ENCODE data around the gene GUK1. TPM values are rescaled to one million over a fixed set of nuclear protein-coding genes. Genes with fewer than 3 reads are reported as not detected.

Gene GUK1
- total and polyA plus RNA-seq, 4 experiments from 2014 or later = 179 to 488 (median 283) TPM

DNA sequence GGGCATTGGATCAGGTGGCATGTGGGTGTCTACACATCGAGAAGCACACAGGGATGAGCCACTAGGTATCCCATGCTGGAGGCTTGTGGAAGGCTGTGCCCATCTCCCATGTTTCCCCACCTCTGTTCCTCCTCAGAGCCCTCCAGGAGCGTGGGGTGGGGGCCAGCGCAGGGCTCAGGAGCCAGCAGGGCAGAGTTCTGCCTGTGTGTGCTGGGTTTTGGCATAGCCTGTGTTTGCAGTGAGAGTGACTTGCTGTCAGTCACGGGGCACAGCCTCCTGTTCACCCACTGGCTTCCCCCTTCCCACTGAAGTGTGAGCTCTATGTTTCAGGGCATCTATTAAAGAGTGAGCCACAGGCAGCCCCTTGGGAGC lies 35.9 kb downstream of the GUK1 start:
- H3K9me3 Mint-ChIP-seq = no peaks in the 10 kb centered on the region
- ChIA-PET CTCF (ENCODE audit: partially characterized antibody) (interaction anchor here (1.3 to 2.5 kb wide), 2 partner anchors 10 to 324 kb away, joined by 3 to 17 read pairs; partner anchors contain the start of gene IBA57), POLR2A (ENCODE audit: partially characterized antibody) (interaction anchor here (1.5 to 4.9 kb wide), 2 partner anchors 11 to 37 kb away, joined by 5 to 26 read pairs; partner anchors contain the start of gene IBA57)
- Histone ChIP-seq H3K27ac (ENCODE audit: low read depth, low read length) (no peak overlapping the region), H3K27me3 (ENCODE audit: insufficient read depth, low read length) (no peaks in the 10 kb centered on the region), H3K9me3 (ENCODE audit: control insufficient read depth in 1 of 2, low read length in 2 of 2) (no peaks in the 10 kb centered on the region), H3K36me3 (ENCODE audit: insufficient read depth, low read length) (peaks cover 3% of the 10 kb centered on the region), H3K4me3 (ENCODE audit: low read length in 2 of 2) (no peak overlapping the region), H3K4me1 (ENCODE audit: insufficient read depth, low read length) (no peaks in the 10 kb centered on the region)
- H3K27me3 Mint-ChIP-seq = no peaks in the 10 kb centered on the region
- H3K36me3 Mint-ChIP-seq = peaks cover 6 to 8% of the 10 kb centered on the region in 2 donors
- peak overlapping the region in 1 of 7 donors; percentile 60 for H3K27ac Mint-ChIP-seq
- no peak overlapping the region for H3K4me3 Mint-ChIP-seq
- intact Hi-C loops (cut with micrococcal nuclease) = no loop called here
- no peak for DNase-seq
- peaks cover 4 to 12% (median 10%) of the 10 kb centered on the region in 4 donors for H3K4me1 Mint-ChIP-seq

DNA sequence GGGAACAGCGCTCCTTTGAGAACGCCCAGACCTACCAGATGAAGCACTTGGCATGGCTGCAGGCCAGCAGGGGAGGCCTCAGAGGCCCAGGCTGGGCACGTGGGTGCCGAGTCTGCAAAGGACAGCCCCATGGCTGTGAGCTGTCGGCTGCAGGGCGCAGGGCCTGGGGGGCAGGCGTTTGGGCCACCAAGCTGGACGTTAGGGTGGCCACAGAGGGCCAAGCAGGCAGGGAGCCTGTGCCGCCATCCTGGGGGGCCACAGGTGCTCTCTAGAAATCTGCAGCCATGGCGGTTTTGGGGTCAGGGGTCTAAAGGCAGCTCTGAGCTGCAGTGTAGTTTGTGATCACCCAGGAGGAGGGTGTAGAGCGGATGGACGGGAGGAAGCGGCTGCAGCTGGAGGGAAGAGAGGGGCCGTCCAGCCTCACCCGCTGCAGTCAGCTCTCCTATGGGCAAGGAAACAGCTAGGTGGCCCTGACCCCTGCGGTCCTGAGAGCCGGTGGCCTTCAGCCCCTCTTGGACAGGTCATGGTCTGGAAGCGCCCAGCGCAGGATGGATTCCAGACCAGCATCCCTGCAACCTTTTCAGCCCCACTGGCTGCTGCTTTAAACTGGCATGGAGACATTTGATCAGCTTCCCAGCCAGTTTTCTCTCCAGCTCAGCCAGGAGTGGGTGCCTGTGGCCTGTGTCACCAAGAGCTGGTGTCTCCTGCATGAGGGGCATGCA lies 36.5 kb downstream of the GUK1 start:
- Histone ChIP-seq H3K4me3 (ENCODE audit: low read length in 2 of 2) (no peak overlapping the region), H3K9me3 (ENCODE audit: control insufficient read depth in 1 of 2, low read length in 2 of 2) (no peaks in the 10 kb centered on the region), H3K27me3 (ENCODE audit: insufficient read depth, low read length) (no peaks in the 10 kb centered on the region), H3K4me1 (ENCODE audit: insufficient read depth, low read length) (no peaks in the 10 kb centered on the region), H3K27ac (ENCODE audit: low read depth, low read length) (no peak overlapping the region), H3K36me3 (ENCODE audit: insufficient read depth, low read length) (peaks cover 3% of the 10 kb centered on the region)
- ChIA-PET CTCF (ENCODE audit: partially characterized antibody) (interaction anchor here (0.7 to 2.5 kb wide), 3 partner anchors 10 to 323 kb away, joined by 3 to 17 read pairs (median 4); partner anchors contain the start of gene IBA57), POLR2A (ENCODE audit: partially characterized antibody) (interaction anchor here (0.9 to 4.9 kb wide), 3 partner anchors 11 to 37 kb away, joined by 3 to 26 read pairs (median 5); partner anchors contain the start of gene IBA57)
- Mint-ChIP-seq H3K27ac (peak overlapping the region in 1 of 7 donors; percentile 60), H3K9me3 (no peaks in the 10 kb centered on the region), H3K4me1 (peaks cover 4 to 12% (median 8%) of the 10 kb centered on the region in 4 donors), H3K27me3 (no peaks in the 10 kb centered on the region), H3K36me3 (peaks cover 6 to 8% of the 10 kb centered on the region in 2 donors), H3K4me3 (no peak overlapping the region)
- intact Hi-C loops (cut with micrococcal nuclease) = no loop called here
- DNase-seq = no peak

DNA sequence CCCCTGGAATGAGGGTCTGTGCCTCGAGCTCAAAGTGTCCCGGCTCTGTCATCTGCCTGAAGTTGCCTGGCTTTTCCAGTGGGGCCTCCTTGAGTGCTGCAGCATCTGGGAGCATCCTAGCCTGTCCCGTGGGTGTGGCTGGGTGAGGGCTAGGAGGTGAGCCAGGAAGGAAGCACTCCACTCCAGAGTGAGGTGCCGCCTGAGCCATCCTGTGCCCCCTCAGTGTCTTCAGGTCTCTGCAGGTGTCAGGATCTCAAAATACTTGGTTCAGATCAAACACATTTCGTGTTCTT lies 37.0 kb downstream of the GUK1 start:
- Histone ChIP-seq H3K4me3 (ENCODE audit: low read length in 2 of 2) (no peak overlapping the region), H3K27ac (ENCODE audit: low read depth, low read length) (no peak overlapping the region), H3K4me1 (ENCODE audit: insufficient read depth, low read length) (no peaks in the 10 kb centered on the region), H3K36me3 (ENCODE audit: insufficient read depth, low read length) (peaks cover 3% of the 10 kb centered on the region), H3K9me3 (ENCODE audit: control insufficient read depth in 1 of 2, low read length in 2 of 2) (no peaks in the 10 kb centered on the region), H3K27me3 (ENCODE audit: insufficient read depth, low read length) (no peaks in the 10 kb centered on the region)
- Mint-ChIP-seq H3K36me3 (peaks cover 6 to 8% of the 10 kb centered on the region in 2 donors), H3K9me3 (no peaks in the 10 kb centered on the region), H3K4me1 (peaks cover 3 to 12% (median 7%) of the 10 kb centered on the region in 4 donors), H3K27me3 (no peaks in the 10 kb centered on the region), H3K4me3 (no peak overlapping the region), H3K27ac (peak overlapping the region in 1 of 7 donors; percentile 46)
- ChIA-PET CTCF (ENCODE audit: partially characterized antibody) (interaction anchor here (0.7 to 2.5 kb wide), 3 partner anchors 11 to 323 kb away, joined by 3 to 17 read pairs (median 4); partner anchors contain the start of gene IBA57), POLR2A (ENCODE audit: partially characterized antibody) (interaction anchor here (0.9 to 4.9 kb wide), 3 partner anchors 11 to 36 kb away, joined by 3 to 26 read pairs (median 5); partner anchors contain the start of gene IBA57)
- intact Hi-C loops (cut with micrococcal nuclease) = no loop called here
- DNase-seq = no peak

DNA sequence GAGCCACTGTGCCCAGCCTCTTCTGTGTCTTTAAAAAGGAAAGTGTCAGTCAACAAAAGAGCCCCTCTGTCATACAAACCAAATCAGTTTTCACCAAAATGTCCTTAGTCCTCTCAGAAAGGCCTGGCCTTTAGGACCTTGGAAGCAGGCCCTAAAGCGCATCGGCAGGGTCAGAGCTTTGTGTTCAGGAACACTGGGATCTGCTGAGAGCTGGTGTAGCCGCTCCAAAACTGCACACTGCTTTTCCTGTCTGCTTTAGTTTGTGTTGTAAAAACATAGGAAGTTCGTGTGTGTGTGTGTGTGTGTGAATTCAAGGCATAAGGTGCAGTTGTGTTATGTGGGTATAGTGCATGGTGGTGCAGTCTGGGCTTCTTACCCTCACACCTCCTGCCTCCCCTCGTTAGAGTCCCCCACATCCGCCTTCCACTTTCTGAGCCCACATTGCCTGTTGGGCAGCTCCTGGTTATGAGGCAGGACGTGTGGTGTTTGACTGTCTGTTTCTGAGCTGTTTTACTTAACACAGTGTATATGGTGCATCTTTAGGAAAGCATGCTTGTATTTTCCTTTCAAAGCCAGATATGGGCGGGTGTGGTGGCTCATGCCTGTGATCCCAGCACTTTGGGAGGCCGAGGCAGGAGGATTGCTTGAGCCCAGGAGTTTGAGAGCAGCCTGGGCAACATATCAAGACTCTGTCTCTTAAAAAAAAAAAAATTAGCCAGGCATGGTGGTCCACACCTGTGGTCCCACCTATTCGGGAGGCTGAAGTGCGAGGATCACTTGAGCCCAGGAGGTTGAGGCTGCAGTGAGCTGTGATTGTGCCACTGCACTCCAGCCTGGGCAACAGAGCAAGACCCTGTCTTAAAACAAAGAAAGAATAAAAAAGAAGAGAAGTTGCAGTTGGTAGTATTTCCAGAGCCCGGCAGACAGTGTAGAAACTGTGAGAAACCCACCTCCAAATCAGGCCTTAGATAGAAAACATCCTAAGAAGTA lies 37.9 kb downstream of the GUK1 start:
- H3K4me1 ChIP-seq (ENCODE audit: insufficient read depth, low read length) = no peaks in the 10 kb centered on the region
- H3K27me3 Mint-ChIP-seq = no peaks in the 10 kb centered on the region
- H3K4me1 Mint-ChIP-seq = peaks cover 0 to 4% (median under 1%) of the 10 kb centered on the region in 4 donors
- CTCF ChIA-PET (ENCODE audit: partially characterized antibody) = interaction anchor here (2.5 kb wide), 1 partner anchor 12 kb away, joined by 17 read pairs; the partner anchor contains the start of gene IBA57
- H3K36me3 Mint-ChIP-seq = peaks cover 6 to 8% of the 10 kb centered on the region in 2 donors
- peak overlapping the region in 5 of 7 donors; percentile 17 to 76 (median 46) for H3K27ac Mint-ChIP-seq
- H3K4me3 ChIP-seq (ENCODE audit: low read length in 2 of 2) = no peak overlapping the region
- H3K36me3 ChIP-seq (ENCODE audit: insufficient read depth, low read length) = peaks cover 3% of the 10 kb centered on the region
- no peak overlapping the region for H3K27ac ChIP-seq (ENCODE audit: low read depth, low read length)
- no peak overlapping the region for H3K4me3 Mint-ChIP-seq
- no peaks in the 10 kb centered on the region for H3K9me3 ChIP-seq (ENCODE audit: control insufficient read depth in 1 of 2, low read length in 2 of 2)
- POLR2A ChIA-PET (ENCODE audit: partially characterized antibody) = interaction anchor here (1.5 to 4.9 kb wide), 2 partner anchors 13 to 35 kb away, joined by 5 to 26 read pairs; partner anchors contain the start of gene IBA57
- intact Hi-C loops (cut with micrococcal nuclease) = no loop called here
- H3K9me3 Mint-ChIP-seq = no peaks in the 10 kb centered on the region
- no peaks in the 10 kb centered on the region for H3K27me3 ChIP-seq (ENCODE audit: insufficient read depth, low read length)
- DNase-seq = no peak

DNA sequence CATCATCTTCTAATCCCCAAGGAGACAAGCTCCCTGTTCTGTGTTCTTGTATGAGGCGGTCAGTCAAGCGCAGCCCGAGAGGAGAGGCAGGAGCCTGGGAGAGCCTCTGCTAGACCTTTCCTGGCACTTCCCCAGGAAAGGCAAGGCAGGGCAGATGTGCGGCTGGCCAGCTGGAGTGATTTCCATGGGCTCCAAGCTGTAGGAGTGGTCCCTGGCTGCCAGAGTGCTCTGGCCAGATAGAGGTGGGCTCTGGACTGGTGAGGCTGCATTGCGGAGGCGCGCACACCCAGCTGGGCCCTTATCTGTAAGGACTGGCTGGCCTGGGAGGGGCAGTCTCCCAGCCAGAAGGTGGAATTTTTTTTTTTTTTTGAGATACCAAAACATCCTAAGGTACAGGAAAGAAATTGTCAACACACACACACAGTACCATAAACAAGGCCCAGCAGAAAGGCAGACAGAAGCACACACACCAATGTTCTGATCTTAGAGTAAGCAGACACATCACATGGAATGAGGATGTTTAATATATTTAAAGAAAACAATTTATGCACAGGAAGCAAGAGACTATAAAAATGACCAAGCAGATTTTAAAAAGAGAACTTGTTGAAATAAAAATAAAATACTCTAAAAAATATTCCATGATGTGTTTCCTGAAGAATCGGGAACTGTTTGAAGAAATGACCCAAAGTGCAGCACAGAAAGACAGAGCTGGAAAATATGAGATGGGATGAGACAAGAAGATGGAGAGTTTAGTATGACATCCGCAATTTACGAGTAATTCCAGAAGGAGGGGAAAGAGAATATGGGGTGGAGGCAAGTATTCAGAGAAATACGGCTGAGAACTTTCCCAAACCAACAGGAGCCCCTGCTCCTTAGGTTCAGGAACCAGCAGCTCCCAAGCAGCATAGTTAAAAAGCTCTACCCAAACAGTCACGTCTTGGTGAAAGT lies 38.9 kb downstream of the GUK1 start:
- H3K36me3 ChIP-seq (ENCODE audit: insufficient read depth, low read length) = peaks cover 3% of the 10 kb centered on the region
- intact Hi-C loops (cut with micrococcal nuclease) = no loop called here

DNA sequence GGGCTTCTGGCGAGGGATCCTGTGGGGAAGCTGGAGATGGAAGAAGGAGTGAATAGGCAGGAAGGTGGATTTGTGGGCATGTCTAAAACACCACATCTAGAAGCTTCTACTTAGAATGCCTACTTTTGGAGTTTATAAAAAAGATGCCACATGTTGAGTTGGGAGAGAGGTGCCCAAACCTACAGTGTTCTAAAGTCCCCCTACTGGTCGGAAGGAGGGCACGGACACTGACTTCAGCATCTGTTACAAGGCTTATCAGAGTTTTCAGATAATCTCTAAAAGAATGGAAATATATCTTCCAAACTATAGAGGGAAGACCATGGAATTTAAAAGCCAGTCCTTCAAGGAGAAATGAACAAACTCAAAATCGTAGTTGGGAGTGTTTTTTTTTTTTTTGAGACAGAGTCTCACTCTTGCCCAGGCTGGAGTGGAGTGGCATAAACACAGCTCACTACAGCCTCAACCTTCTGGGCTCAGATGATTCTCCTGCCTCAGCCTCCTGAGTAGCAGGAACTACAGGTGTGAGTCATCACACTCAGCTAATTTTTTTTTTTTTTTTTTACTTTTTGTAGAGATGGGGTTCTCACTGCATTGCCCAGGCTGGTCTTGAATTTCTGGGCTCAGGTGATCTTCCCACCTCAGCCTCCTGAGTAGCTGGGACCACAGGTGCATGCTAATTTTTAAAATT lies 40.3 kb downstream of the GUK1 start:
- ChIA-PET CTCF (ENCODE audit: partially characterized antibody) (interaction anchor here (0.6 to 3.5 kb wide), 2 partner anchors 11 to 806 kb away, joined by 4 to 11 read pairs; no protein-coding TSS in a partner anchor), POLR2A (ENCODE audit: partially characterized antibody) (no interaction called here)
- no peaks in the 10 kb centered on the region for H3K9me3 ChIP-seq (ENCODE audit: control insufficient read depth in 1 of 2, low read length in 2 of 2)
- H3K36me3 Mint-ChIP-seq = peaks cover 4 to 8% of the 10 kb centered on the region in 2 donors
- H3K4me1 Mint-ChIP-seq = peaks cover 4 to 9% (median 5%) of the 10 kb centered on the region in 4 donors
- H3K27me3 ChIP-seq (ENCODE audit: insufficient read depth, low read length) = no peaks in the 10 kb centered on the region
- intact Hi-C loops (cut with micrococcal nuclease) = no loop called here
- no peak for DNase-seq
- no peak overlapping the region for H3K4me3 Mint-ChIP-seq
- no peak overlapping the region for H3K4me3 ChIP-seq (ENCODE audit: low read length in 2 of 2)
- H3K27ac ChIP-seq (ENCODE audit: low read depth, low read length) = no peak overlapping the region
- peak overlapping the region in 4 of 7 donors; percentile 36 to 56 (median 52) for H3K27ac Mint-ChIP-seq
- H3K4me1 ChIP-seq (ENCODE audit: insufficient read depth, low read length) = peaks cover 5% of the 10 kb centered on the region
- H3K36me3 ChIP-seq (ENCODE audit: insufficient read depth, low read length) = peaks cover 3% of the 10 kb centered on the region
- no peaks in the 10 kb centered on the region for H3K9me3 Mint-ChIP-seq
- H3K27me3 Mint-ChIP-seq = no peaks in the 10 kb centered on the region

More for the DNA sequence above, 38.9 kb downstream of the GUK1 start:
- Histone ChIP-seq H3K27me3 (ENCODE audit: insufficient read depth, low read length) (no peaks in the 10 kb centered on the region), H3K9me3 (ENCODE audit: control insufficient read depth in 1 of 2, low read length in 2 of 2) (no peaks in the 10 kb centered on the region), H3K4me1 (ENCODE audit: insufficient read depth, low read length) (no peaks in the 10 kb centered on the region), H3K27ac (ENCODE audit: low read depth, low read length) (no peak overlapping the region), H3K4me3 (ENCODE audit: low read length in 2 of 2) (no peak overlapping the region)
- ChIA-PET POLR2A (ENCODE audit: partially characterized antibody) (no interaction called here), CTCF (ENCODE audit: partially characterized antibody) (interaction anchor here (3.5 kb wide), 1 partner anchor 10 kb away, joined by 11 read pairs; no protein-coding TSS in a partner anchor)
- Mint-ChIP-seq H3K4me3 (no peak overlapping the region), H3K4me1 (peaks cover 0 to 4% (median under 1%) of the 10 kb centered on the region in 4 donors), H3K27me3 (no peaks in the 10 kb centered on the region), H3K36me3 (peaks cover 6 to 8% of the 10 kb centered on the region in 2 donors), H3K27ac (peak overlapping the region in 6 of 7 donors; percentile 11 to 72 (median 62)), H3K9me3 (no peaks in the 10 kb centered on the region)
- DNase-seq = no peak
